ENCODE data around the gene CHD1.
A peak's percentile ranks its signal among the peaks of the same experiment; 100 is the strongest.

DNA sequence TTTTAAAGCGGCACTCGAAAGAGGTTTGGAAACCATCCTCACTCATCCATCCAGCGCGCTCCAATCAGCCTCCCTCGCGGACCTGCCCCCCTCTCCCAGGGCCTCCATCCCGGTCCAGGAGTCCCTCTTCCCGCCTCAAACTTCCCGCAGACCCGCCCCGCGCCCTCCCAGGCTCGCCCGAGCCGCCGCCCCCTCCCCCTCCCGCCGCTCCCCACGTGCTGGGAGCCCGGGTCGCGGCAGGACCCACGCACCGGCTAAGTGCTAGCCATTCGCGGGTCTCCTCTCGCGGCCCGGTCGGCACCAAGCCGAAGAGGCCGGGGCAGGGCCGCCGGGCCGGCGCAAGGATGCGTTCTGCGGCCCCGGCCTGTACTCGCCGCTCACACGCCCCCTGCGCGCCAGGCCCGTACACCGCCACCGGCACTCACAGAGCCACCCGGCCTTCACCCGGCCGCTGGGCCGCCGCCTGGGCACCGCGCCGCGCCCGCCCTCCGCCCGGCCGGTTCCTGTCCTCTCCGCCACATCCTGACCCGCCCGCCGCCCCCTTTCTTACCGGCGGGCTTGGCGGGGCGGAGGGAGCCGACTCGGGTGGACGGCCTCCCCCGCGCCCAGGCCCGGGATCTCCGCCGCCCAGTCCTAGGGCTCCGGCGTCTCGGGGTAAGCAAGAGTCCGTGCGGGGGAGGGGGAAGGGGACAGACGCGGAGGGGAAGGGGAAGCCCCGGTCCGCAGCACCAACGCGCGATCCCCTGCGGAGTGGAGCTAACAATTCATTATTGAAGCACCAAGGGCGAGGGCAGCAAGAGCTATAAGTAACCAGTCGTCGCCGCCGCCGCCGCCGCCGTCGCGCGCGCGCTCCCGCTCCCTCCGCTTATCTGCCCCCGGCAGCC is 576 bp downstream of the CHD1 start:
- TF ChIP-seq, protein P1, sequence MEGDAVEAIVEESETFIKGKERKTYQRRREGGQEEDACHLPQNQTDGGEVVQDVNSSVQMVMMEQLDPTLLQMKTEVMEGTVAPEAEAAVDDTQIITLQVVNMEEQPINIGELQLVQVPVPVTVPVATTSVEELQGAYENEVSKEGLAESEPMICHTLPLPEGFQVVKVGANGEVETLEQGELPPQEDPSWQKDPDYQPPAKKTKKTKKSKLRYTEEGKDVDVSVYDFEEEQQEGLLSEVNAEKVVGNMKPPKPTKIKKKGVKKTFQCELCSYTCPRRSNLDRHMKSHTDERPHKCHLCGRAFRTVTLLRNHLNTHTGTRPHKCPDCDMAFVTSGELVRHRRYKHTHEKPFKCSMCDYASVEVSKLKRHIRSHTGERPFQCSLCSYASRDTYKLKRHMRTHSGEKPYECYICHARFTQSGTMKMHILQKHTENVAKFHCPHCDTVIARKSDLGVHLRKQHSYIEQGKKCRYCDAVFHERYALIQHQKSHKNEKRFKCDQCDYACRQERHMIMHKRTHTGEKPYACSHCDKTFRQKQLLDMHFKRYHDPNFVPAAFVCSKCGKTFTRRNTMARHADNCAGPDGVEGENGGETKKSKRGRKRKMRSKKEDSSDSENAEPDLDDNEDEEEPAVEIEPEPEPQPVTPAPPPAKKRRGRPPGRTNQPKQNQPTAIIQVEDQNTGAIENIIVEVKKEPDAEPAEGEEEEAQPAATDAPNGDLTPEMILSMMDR (IDR thresholded peaks at IDR 0.05) = peak in 1 of 4 experiments; percentile 9
- no peak for TF ChIP-seq POLR2A (IDR thresholded peaks at IDR 0.05)

All from prostate gland (tissue), 2 donors.